HepG2 (cell line): Measurements from ENCODE around the gene SDR9C7. TPM values are rescaled to one million over a fixed set of nuclear protein-coding genes. Genes with fewer than 3 reads are reported as not detected.

ENCODE experiments used
- CBX1 ChIP-seq: IDR thresholded peaks from one replicate; pipeline ENCODE4 v1.6.1; 2016; ENCODE audit warnings: antibody characterized with exemption, low read depth
- ETV6 ChIP-seq: sonication (generic); formaldehyde crosslinking; conservative IDR thresholded peaks from 2 replicates; pipeline ENCODE4 v1.4.0; 2020; ENCODE audit warnings: missing genetic modification reagents
- HMG20A ChIP-seq: IDR thresholded peaks from 2 replicates; pipeline ENCODE4 v1.6.1; 2016; ENCODE audit warnings: borderline replicate concordance
- MEF2D ChIP-seq: sonication (generic); formaldehyde crosslinking; IDR thresholded peaks from 2 replicates; pipeline ENCODE4 v1.5.1; 2020; ENCODE audit warnings: mild to moderate bottlenecking, missing genetic modification reagents
- NAIF1 ChIP-seq: sonication (generic); formaldehyde crosslinking; IDR thresholded peaks from 2 replicates; pipeline ENCODE4 v1.5.0; 2020; ENCODE audit warnings: mild to moderate bottlenecking, missing genetic modification reagents, borderline replicate concordance
- NFE2L1 ChIP-seq: sonication (generic); formaldehyde crosslinking; IDR thresholded peaks from 2 replicates; pipeline ENCODE4 v1.4.0; 2020; ENCODE audit warnings: missing genetic modification reagents, mild to moderate bottlenecking, borderline replicate concordance
- NFE2L2 ChIP-seq: fragments of 150-350 bp; IDR thresholded peaks from 2 replicates; pipeline ENCODE4 v1.6.1; 2014; ENCODE audit warnings: low read length
- PHF20 ChIP-seq: sonication (generic); formaldehyde crosslinking; IDR thresholded peaks from 2 replicates; pipeline ENCODE4 v1.5.0; 2020; ENCODE audit warnings: mild to moderate bottlenecking, missing genetic modification reagents
- SMARCE1 ChIP-seq: fragments of 450-650 bp; IDR thresholded peaks from 2 replicates; pipeline ENCODE4 v1.6.1; 2017; ENCODE audit warnings: borderline replicate concordance
- ZBTB7A ChIP-seq: sonication (generic); formaldehyde crosslinking; IDR thresholded peaks from 2 replicates; pipeline ENCODE4 v1.8.0; 2022; ENCODE audit warnings: mild to moderate bottlenecking, missing genetic modification reagents
- ZHX2 ChIP-seq, 2 experiments: sonication (generic) in 1 of 2; formaldehyde crosslinking in 1 of 2; IDR thresholded peaks; 2 replicates each; pipeline versions ENCODE4 v1.6.1 to v1.9.0; 2014 to 2022; ENCODE audit warnings: antibody characterized with exemption in 1 of 2, borderline replicate concordance in 1 of 2, inconsistent platforms in 1 of 2, low read depth in 1 of 2, missing genetic modification reagents in 1 of 2
- ZNF12 ChIP-seq: sonication (generic); formaldehyde crosslinking; IDR thresholded peaks from 2 replicates; pipeline ENCODE4 v1.5.0; 2020; ENCODE audit warnings: missing genetic modification reagents
- ZNF230 ChIP-seq: sonication (generic); formaldehyde crosslinking; IDR thresholded peaks from 2 replicates; pipeline ENCODE4 v1.4.0; 2020; ENCODE audit warnings: mild to moderate bottlenecking, missing genetic modification reagents
- ZSCAN29 ChIP-seq: sonication (generic); formaldehyde crosslinking; conservative IDR thresholded peaks from 2 replicates; pipeline ENCODE4 v1.4.0; 2020; ENCODE audit warnings: mild to moderate bottlenecking, missing genetic modification reagents
- polyA plus RNA-seq, 8 experiments: library from polyadenylated mRNA; depleted of rRNA in 3 of 8; stranded (reverse) in 7 of 8; unstranded in 1 of 8; fragments of >200 nt; fragmentation: Illumina TruSeq in 4 of 8; extraction: Trizol in 4 of 8; gene quantifications; 2 replicates each; pipeline versions ENCODE4 v1.2.1 to v1.2.3, GENCODE V29; 2011 to 2016; ENCODE audit warnings: low read depth in 4 of 8, missing spikeins in 1 of 8, mixed read lengths in 1 of 8; ENCODE audit not compliant: insufficient read depth in 1 of 8
- total RNA-seq, 5 experiments: library from RNA; depleted of rRNA; stranded (reverse); fragments of >200 nt; fragmentation: Illumina TruSeq; extraction: Trizol; gene quantifications; 2 replicates each; pipeline ENCODE4 v1.2.3, GENCODE V29; 2016; ENCODE audit warnings: low read depth in 1 of 5
- TF ChIP-seq, protein P1 (sequence below), 2 experiments: sonication (generic) in 1 of 2; formaldehyde crosslinking in 1 of 2; IDR thresholded peaks; 2 replicates each; pipeline versions ENCODE4 v1.5.1 to v1.6.1; 2011 to 2020; ENCODE audit warnings: borderline replicate concordance in 1 of 2, low read depth in 1 of 2, low read length in 1 of 2, mild to moderate bottlenecking in 1 of 2, missing genetic modification reagents in 1 of 2, moderate library complexity in 1 of 2
- TF ChIP-seq, protein P2 (sequence below): sonication (generic); formaldehyde crosslinking; IDR thresholded peaks from 2 replicates; pipeline ENCODE4 v1.5.0; 2020; ENCODE audit warnings: missing genetic modification reagents
- TF ChIP-seq, protein P3 (sequence below): sonication (generic); formaldehyde crosslinking; IDR thresholded peaks from 2 replicates; pipeline ENCODE4 v1.4.0; 2020; ENCODE audit warnings: missing genetic modification reagents

SDR9C7 gene
- total and polyA plus RNA-seq, 2 of the 13 experiments (the other 11 are each of a cell fraction or from before 2014, with no cell fraction given), result 0.04 TPM; not detected in 1

GRCh38 chr12:56941299-56942017 is 7.2 kb upstream of the SDR9C7 start (continued):
- no peak for TF ChIP-seq ZHX2 (IDR thresholded peaks at IDR 0.05; ENCODE audit: low read depth)
- no peak for TF ChIP-seq ZHX2 (CRISPR knock-in tag; IDR thresholded peaks at IDR 0.05; ENCODE audit: borderline replicate concordance)
- no peak; the same call in 1 of the 2 replicates for TF ChIP-seq NFE2L1 (CRISPR knock-in tag)
- TF ChIP-seq NAIF1 (CRISPR knock-in tag), result no peak
- no peak for TF ChIP-seq PHF20 (CRISPR knock-in tag)
- peak; percentile 39; the same call in 1 of the 2 replicates for TF ChIP-seq MEF2D (CRISPR knock-in tag)
- peak; percentile 48; the same call in 1 of the 2 replicates for TF ChIP-seq ZNF12
- no peak for TF ChIP-seq ETV6 (CRISPR knock-in tag)
- peak; percentile 98 for TF ChIP-seq NFE2L2
- 0 out of 2 replicates have a peak, but pooled peaks have one; percentile 9 for TF ChIP-seq ZNF230 (CRISPR knock-in tag)
- no peak for TF ChIP-seq SMARCE1
- TF ChIP-seq CBX1, result no peak
- TF ChIP-seq, protein P1, sequence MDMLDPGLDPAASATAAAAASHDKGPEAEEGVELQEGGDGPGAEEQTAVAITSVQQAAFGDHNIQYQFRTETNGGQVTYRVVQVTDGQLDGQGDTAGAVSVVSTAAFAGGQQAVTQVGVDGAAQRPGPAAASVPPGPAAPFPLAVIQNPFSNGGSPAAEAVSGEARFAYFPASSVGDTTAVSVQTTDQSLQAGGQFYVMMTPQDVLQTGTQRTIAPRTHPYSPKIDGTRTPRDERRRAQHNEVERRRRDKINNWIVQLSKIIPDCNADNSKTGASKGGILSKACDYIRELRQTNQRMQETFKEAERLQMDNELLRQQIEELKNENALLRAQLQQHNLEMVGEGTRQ (IDR thresholded peaks at IDR 0.05; ENCODE audit: low read depth, low read length), result no peak
- TF ChIP-seq, protein P1 (CRISPR knock-in tag; IDR thresholded peaks at IDR 0.05; ENCODE audit: borderline replicate concordance), result no peak; the same call in 1 of the 2 replicates
- peak; percentile 78 for TF ChIP-seq HMG20A (CRISPR knock-in tag)
- TF ChIP-seq, protein P2, sequence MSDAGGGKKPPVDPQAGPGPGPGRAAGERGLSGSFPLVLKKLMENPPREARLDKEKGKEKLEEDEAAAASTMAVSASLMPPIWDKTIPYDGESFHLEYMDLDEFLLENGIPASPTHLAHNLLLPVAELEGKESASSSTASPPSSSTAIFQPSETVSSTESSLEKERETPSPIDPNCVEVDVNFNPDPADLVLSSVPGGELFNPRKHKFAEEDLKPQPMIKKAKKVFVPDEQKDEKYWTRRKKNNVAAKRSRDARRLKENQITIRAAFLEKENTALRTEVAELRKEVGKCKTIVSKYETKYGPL, result no peak
- TF ChIP-seq, protein P3, sequence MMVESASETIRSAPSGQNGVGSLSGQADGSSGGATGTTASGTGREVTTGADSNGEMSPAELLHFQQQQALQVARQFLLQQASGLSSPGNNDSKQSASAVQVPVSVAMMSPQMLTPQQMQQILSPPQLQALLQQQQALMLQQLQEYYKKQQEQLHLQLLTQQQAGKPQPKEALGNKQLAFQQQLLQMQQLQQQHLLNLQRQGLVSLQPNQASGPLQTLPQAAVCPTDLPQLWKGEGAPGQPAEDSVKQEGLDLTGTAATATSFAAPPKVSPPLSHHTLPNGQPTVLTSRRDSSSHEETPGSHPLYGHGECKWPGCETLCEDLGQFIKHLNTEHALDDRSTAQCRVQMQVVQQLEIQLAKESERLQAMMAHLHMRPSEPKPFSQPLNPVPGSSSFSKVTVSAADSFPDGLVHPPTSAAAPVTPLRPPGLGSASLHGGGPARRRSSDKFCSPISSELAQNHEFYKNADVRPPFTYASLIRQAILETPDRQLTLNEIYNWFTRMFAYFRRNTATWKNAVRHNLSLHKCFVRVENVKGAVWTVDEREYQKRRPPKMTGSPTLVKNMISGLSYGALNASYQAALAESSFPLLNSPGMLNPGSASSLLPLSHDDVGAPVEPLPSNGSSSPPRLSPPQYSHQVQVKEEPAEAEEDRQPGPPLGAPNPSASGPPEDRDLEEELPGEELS (CRISPR knock-in tag), result peak; percentile 96
- TF ChIP-seq ZSCAN29, result peak; percentile 39; the same call in 1 of the 2 replicates
- peak; percentile 82; the same call in 1 of the 2 replicates for TF ChIP-seq ZBTB7A (CRISPR knock-in tag)
